ENCODE data around the gene RBBP9.

RBBP9 gene

GRCh38 chr20:18465536-18466200 is 31.4 kb downstream of the RBBP9 start:
- no peak for TF ChIP-seq CTCF (IDR thresholded peaks at IDR 0.05; ENCODE audit: control extremely low read depth, extremely low read depth, low read depth, missing control alignments)
- CTCF ChIA-PET, result interaction anchor here (0.7 to 3.0 kb wide), 7 partner anchors 9 to 338 kb away, joined by 3 to 12 read pairs (median 6); no protein-coding TSS in a partner anchor
- no peak for DNase-seq (ENCODE audit: extremely low spot score)
- POLR2A ChIA-PET, result no interaction called here

GRCh38 chr20:18456600-18456999 is 40.4 kb downstream of the RBBP9 start:
- DNase-seq (ENCODE audit: extremely low spot score), result no peak
- ChIA-PET CTCF (interaction anchor here (2.0 kb wide), 1 partner anchor 17 kb away, joined by 5 read pairs; no protein-coding TSS in a partner anchor), POLR2A (no interaction called here)
- TF ChIP-seq CTCF (IDR thresholded peaks at IDR 0.05; ENCODE audit: control extremely low read depth, extremely low read depth, low read depth, missing control alignments), result no peak

- no peak for DNase-seq (ENCODE audit: extremely low spot score)
- no peak for TF ChIP-seq CTCF (IDR thresholded peaks at IDR 0.05; ENCODE audit: control extremely low read depth, extremely low read depth, low read depth, missing control alignments)
- POLR2A ChIA-PET, result no interaction called here
- CTCF ChIA-PET, result interaction anchor here (0.8 to 1.1 kb wide), 5 partner anchors 9 to 1139 kb away, joined by 3 to 4 read pairs (median 3); no protein-coding TSS in a partner anchor
These were observed 53.1 kb downstream of the RBBP9 start for GRCh38 chr20:18443886-18444285.

GRCh38 chr20:18440403-18440802 is 56.6 kb downstream of the RBBP9 start:
- POLR2A ChIA-PET, result no interaction called here
- CTCF ChIA-PET, result no interaction called here

GRCh38 chr20:18436847-18437246 is 60.2 kb downstream of the RBBP9 start:
- TF ChIP-seq CTCF (IDR thresholded peaks at IDR 0.05; ENCODE audit: control extremely low read depth, extremely low read depth, low read depth, missing control alignments), result no peak
- CTCF ChIA-PET, result interaction anchor here (1.3 to 2.8 kb wide), 2 partner anchors 19 to 70 kb away, joined by 3 to 6 read pairs; no protein-coding TSS in a partner anchor
- no peak for DNase-seq (ENCODE audit: extremely low spot score)
- POLR2A ChIA-PET, result no interaction called here

More at GRCh38 chr20:18440403-18440802, 56.6 kb downstream of the RBBP9 start:
- no peak for DNase-seq (ENCODE audit: extremely low spot score)
- TF ChIP-seq CTCF (IDR thresholded peaks at IDR 0.05; ENCODE audit: control extremely low read depth, extremely low read depth, low read depth, missing control alignments), result no peak
